Kidney tubule cell (primary cell): Measurements from ENCODE around the gene GFI1B.
A peak's percentile ranks its signal among the peaks of the same experiment; 100 is the strongest.
"Not testable (repeated sequence)": the region's sequence is repeated elsewhere in the genome, so short reads cannot be mapped to it uniquely, and the experiment has no call there.

Source experiments
- DNase-seq: peaks from one replicate; pipeline ENCODE4 v3.0.0-alpha.2; 2018; ENCODE audit warnings: low spot score

GFI1B gene

DNA sequence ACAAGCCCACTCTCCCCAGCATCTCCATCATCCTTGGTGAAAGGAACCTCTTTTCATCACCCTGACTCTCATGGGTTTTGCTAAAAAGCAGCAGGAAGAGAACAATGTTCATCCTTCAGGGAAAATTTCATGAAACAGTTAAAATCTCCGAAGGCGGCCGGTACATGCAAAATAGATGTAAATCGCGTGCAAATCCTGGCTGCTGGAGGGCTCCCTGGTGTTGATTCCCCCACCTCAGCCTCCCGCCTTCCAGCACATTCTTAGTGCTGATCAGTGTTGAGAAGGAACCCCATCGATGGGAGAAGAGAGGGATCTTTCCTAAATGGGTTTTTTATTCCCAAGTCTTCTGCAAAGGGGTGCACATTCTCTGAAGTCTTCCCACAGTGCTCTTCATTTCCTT is 8.7 kb upstream of the GFI1B start:
- DNase-seq: no peak

DNA sequence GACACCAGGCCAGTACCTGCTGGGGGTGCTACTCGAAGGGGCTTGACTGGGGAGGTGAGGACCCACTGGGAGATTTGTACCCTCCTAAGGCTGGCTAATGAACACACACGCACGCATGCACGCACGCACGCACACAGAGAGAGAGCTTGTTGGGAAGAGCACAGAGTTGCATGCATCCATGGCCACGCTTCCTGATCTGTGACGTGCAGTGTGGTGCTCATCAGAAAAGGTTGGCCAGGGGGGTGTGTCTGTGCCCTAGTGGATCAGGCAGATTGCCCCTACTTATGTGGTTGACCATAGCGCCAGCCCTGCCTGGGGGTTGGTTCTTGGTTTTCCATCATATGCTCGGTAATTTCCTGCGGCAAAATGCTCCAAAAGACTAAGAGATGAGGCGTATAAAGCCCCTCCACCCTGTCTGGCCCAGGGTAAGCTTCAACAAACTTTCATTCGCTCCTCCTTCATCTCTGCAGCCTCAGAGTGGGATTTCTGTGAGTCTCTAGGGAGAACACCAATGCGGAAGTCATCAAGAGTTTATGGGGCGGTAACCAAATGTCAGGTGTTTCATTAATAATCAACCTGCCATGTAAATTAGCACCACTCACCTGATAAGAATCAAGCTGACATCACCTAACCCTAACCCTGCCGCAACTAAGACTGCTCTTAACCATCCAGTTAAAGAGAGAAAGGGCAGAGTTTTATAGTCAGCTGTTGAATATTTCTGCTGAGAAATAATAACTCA is 8.0 kb upstream of the GFI1B start:
- peak; percentile 89 for DNase-seq

DNA sequence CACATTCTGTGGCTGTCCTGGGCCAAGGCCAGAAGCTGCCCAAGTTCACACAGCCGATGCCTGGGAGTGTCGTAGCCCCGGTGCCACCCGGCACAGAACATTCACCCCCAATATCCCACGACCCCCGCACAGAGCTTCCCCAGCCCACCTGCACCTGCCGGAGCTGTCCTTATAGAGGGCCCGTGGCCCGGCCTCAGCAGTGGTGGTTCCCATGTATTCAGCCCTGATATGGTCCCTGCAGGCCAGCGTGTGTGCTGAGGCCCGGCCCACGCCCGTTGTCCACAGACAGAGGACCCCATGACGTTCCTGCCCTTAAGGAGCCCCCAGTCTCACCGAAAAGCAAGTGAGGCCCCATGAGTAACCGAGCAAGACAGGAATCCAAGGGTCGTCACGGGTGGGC is 5.3 kb upstream of the GFI1B start:
- DNase-seq: no peak

DNA sequence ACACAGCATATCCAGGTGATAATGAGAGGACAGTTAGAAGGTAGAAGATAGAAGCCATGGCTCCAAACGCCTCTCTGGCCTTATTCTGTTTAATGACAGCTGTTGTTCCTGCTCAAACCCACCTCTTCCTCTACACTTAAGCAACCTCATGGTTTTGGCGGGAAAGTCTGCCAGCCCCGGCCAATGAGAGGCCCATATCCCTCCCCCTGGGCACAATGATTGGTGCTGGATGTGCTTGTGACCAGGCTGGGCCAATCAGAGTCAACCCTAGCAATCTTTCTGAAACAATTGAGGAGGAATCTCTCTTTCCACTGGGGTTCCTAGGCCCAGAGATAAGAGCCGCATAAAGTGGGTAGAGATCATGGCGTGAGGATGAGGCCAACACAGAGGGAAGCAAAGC is 4.8 kb upstream of the GFI1B start:
- DNase-seq: peak; percentile 14

DNA sequence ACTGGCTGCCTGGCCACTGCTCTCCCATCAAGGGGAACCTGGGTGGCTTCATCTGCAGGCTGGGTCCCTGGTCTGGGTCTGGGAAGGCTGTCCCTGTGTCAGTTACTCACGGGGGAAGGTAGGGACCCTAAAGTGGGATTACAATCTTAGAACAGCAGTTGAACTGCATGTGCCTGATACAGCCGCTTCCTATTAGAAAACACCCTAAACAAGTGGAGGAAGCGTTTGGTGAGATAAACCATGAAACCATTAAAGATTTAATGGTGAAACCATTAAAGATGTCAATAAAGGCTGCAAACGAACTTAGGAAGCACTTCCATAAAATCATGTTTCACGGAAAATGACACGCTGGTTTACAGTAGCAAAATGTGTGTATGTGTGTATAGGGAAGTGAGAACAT is 2.5 kb upstream of the GFI1B start:
- no peak for DNase-seq

DNA sequence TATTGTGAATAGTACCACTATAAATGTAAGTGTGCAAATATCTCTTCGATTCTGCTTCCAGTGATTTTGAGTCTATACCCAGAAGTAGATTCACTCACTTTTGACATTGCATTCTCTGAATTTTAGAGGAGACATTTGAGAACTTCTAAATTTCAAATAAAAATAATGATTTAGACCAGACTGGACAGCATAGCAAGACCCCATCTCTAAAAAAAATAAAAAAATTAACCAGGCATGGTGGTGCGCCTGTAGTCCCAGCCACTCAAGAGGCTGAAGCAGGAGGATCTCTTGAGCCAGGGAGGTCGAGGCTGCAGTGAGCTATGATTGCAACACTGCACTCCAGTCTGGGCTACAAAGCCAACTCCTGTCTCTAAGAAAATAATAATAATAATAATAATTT is 1.9 kb upstream of the GFI1B start:
- no peak for DNase-seq

DNA sequence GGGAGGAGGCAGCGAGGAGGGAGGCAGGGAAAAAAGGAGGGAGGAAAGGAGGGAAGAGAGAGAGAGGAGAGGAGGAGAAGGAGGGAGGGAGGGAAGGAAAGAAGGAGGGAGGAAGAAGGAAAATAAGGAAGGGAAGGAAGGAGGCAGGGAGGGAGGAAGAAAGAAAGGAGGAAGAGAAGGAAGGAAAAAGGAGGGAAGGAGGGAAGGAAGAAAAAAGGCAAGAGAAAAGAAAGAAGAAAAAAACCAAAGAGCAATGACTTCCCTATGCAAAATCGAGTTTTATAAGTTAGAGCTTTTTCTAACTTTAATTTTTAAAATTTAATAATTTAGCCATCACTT is 413 bp upstream of the GFI1B start:
- DNase-seq: no peak

DNA sequence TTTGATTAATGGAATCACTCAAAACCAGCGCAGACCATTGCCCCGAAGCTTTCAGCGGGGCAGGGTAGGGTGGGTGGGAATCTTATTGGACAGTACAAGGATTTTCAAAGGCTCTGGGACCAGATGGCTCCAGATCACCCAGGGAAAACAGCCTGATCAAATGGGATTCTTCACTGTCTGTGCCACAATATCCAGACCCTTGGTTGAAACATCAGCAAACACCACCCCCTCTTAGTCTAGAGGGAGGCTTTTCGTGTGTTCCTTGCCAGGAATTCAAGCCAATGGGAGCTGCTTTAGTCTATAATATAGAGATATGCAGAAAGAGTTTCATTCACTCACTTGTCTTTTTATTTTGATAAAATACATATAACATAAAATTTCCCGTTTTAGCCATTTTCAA is 1.7 kb downstream of the GFI1B start:
- no peak for DNase-seq

DNA sequence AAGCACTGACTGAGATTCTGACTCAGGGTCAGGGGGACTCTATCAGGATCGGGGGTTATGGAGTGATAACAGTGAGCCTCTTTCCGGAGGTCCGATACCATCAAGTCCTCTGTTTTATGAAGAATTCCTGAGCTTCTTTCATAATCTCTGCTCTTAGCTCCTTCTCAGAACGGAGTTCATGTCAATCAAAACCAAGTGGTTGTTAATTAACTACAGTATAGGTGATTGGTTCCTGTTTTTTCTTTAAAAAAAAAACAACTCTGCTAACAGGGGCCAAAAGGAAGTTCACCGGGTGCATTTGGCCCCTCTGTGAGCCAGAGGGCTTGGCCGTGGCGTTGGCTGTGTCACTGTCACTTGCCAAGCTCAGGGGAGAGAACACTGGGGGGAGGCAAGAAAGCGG is 4.0 kb downstream of the GFI1B start:
- no peak for DNase-seq

DNA sequence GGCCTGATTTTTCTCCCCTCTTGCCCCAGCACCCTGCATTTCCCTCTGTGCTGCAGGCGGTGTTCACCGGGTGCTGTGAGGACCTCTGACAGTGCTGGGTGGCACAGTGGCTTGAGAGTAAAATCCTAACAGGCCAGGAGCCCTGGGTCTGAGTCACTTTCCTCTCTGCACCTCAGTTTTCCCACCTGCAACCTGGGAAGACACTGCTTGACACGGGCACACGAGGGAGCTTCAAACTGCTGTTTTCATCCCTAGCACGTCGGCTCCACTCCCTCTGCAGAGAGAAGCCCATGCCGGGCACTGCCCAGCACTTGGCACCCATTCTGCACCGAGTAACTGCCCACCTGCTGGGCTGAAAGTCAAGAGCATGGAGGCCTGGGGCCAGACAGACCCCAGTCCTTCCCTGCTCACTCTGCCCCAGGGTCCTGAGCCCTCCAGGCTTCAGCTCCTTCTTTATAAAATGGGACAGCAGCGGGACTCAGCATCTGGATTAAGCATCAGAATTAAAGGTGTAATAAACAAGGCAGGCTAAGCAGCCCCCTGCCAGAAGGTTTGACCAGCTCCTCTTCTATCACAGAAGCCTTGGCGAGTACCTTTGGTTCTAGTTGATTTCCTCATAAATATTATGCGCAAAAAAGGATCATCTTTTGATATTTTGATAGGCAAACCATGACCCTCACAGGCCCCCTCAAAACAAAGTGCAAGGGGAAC is 5.2 kb downstream of the GFI1B start:
- DNase-seq: no peak

DNA sequence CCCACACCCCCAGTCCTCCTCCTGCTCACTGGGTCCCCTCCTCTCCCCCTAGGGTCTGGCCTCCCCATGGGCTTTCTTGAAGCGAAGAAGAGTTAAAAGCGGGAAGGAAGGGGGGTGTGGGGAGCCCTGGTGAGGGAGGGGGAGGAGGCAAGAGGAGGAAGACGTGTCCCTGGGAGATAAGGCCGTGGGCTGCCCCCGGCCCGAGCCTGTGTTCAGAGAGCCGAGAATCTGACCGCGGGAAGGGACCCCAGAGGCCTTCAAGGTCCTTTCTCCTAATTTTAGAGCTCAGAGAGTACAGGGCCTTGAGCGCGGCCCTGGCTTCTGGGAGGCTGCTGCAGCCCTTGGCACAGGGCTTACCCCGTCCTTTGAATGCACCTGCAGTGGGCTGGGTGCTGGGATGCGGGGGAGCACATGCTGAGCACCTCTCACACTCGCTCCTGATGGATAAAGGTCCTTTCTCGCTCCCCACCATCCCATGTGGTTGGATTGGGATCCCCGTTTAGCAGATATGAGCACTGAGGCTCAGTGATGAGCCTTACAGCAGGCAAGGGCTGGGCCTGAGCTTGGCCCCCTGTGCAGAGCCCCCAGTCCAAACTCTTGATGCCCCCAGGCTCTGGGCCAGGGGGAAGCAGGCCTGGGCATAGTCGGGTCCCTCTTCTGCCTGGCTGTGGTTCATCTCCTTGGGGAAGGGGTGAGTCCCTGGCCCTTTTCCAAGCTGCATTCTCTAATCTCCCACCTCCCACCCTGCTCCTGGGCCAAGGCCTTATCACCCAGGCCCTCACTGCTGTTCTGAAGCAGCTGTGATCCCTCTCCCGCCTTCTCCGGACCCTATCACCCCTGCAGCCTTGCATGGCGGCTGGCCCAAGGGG is 5.9 kb downstream of the GFI1B start:
- no peak for DNase-seq

DNA sequence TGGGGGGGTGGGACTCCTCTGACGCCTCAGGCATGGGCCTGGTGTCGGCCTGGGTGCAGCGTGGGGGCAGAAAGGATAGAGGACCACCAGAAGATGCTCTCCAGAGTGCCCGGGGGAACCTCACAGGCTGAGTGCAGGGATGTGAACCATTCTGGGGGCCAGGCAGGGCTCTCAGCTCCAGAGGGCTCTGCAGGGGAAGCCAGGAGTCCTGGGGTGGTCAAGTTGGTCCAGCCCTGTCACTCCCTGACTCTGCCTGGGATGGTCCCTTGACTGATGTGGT is 6.5 kb downstream of the GFI1B start:
- DNase-seq: no peak

DNA sequence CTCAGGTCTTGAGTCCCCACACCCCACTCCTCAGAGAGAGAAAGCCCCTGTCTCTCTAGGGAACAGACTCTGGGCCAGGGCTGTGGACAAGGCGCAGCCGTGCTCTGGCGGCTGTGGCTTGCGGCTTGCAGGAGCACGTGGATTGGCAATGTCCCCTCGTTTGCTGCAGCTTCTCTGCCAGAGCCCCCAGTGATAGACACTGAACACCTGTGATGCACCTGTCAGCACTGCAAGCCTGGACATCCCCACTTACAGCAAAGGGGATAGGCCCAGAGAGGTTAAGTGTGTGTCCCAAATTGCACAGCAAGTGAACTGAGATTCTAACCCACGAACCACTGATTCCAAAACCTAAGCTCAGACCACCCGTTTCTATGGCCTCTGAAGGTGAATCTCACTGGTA is 7.0 kb downstream of the GFI1B start:
- DNase-seq: no peak

DNA sequence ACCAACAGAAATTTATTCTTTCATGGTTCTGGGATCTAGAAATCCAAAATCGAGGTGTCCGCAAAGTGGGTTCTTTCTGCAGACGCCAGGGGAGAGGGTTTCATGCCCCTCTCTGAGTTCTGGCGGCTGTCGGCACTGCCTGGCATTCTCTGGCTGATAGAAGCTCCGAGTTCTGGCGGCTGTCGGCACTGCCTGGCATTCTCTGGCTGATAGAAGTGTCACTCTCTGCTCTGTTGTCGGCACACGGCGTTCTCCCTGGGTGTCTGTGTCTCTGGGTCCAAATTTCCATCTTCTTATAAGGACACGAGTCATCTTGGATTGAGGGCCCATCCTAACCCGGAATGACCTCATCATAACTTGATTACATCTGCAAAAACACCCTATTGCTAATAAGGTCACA is 7.6 kb downstream of the GFI1B start:
- no peak for DNase-seq

DNA sequence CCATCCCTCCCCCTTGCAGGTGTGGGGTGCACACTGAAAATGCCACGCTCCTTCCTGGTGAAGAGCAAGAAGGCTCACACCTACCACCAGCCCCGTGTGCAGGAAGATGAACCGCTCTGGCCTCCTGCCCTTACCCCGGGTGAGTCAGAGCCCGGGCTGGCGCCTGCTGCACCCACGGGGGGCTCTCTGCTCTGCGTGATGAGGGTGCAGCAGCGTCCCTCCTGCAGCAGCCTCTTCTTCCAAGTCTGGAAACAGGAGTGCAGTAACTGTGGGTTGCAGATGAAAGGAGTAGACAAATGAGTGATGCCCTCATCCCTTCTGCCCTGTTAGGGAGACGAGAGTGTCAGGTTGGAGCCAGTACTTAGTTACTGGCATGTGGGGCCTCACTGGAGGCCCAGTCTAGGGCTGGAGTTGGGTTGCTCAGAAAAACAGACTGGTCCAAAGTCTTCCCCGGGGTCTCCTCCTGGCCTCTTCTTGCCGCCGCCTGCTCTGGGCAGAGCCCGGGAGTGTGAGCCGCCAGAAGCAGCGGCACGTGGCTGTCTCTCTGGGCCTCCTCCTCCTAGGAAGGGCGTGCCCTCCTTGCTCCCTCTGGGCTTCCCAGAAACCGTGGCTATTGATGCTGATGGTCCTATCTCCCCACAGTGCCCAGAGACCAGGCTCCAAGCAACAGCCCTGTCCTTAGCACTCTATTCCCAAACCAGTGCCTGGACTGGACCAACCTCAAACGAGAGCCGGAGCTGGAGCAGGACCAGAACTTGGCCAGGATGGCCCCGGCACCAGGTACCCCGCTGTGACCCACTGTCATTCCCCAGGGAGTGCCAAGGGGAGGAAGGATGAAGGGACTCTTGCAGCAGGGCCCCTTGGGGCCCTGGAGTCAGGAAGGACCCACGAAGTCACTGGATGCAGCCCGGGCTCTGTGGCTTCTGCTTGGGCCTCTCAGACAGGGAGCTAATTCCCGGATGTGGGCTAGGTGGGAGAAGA is 8.4 kb downstream of the GFI1B start:
- peak; percentile 9 for DNase-seq

DNA sequence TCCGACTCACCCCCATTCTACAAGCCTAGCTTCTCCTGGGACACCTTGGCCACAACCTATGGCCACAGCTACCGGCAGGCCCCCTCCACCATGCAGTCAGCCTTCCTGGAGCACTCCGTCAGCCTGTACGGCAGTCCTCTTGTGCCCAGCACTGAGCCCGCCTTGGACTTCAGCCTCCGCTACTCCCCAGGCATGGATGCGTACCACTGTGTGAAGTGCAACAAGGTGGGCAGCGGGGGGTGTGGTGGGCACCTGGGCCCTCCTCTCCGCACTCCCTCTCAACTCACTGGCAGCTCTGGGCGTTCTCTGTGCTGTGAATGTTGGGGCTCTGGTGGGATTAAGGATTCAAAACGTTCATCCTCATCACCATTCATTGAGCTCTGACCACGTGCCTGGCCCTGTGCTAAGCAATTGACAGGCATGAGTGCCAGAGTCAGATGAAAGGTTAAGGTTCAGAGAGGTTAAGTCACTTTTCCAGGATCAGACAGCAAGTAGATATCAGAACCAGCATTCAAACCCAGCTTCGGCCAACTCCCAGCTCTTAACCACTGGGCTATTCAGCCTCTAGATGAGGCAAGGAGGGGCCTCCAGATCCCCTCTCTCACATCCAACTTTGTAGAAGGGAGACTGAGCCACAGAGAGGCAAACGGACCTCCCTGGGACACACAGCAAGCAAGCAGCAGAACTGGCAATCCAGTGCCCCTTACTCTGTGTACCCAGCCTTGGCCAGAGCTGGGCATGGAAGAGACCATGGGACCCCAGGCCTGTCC is 9.9 kb downstream of the GFI1B start:
- DNase-seq: no peak

DNA sequence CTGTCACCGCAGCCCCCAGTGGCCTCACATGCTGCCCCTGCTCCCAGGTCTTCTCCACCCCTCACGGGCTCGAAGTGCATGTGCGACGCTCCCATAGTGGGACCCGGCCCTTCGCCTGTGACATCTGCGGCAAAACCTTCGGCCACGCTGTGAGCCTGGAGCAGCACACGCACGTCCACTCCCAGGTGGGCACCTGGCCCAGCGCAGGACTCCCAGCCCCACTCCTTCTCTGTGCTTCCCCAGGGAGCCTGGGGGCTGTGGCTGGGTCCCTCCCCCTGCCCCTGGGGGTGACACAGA is 10.5 kb downstream of the GFI1B start:
- DNase-seq: no peak

DNA sequence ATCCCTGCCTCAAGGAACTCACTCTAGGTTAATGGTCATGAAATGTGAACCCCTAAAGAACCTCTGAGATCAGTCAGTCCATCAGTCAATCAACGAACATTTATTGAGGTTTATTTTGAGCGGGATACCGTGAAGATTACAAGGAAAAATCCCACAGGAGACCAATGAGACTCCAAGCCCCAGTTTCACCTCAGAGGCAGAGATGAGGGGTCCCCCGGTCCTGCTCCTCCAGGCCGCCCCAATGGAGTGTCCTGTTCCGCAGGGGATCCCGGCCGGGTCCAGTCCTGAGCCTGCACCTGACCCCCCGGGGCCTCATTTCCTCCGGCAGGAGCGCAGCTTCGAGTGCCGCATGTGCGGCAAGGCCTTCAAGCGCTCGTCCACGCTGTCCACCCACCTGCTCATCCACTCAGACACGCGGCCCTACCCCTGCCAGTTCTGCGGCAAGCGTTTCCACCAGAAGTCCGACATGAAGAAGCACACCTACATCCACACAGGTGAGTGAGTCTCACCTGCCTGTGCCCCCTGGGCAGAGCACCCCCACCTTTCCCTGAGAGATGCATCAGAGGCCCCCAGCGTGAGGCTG is 11.0 kb downstream of the GFI1B start:
- no peak for DNase-seq

DNA sequence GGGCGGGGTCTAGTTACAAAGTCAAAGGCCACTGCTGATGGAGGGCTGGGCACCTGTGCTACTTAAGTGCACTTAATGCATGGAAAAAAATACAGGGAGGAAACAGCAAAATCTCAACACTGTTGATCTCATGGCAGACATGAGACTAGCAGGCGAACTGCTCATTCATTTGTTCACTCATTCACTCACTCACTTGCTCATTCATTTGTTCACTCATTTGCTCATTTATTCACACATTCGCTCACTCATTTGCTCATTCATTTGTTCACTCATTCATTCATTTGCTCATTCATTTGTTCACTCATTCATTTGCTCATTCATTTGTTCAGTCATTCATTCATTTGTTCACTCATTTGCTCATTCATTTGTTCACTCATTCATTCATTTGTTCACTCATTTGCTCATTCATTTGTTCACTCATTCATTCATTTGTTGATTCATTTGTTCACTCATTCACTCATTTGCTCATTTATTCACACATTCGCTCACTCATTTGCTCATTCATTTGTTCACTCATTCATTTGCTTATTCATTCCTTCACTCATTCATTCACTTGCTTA is 11.6 kb downstream of the GFI1B start:
- not testable (repeated sequence) for DNase-seq

DNA sequence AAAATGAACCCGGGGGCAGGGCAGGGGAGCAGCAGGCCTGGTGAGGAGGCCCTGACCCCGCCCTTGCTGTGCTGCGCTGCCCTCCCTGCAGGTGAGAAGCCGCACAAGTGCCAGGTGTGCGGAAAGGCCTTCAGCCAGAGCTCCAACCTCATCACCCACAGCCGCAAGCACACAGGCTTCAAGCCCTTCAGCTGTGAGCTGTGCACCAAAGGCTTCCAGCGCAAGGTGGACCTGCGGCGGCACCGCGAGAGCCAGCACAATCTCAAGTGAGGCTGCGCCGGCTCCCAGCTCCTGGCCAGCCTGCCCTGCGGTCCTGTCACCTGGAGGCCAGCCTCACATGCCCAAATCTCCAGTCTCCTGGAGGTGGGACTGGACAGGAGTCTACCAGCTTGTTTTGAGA is 12.3 kb downstream of the GFI1B start:
- no peak for DNase-seq
